ENCODE measurements around the gene PARD3B.

Gene PARD3B

GRCh38 chr2:205292665-205293295 is 747.5 kb downstream of the PARD3B start:
- no peak for DNase-seq

GRCh38 chr2:205293559-205293958 is 748.3 kb downstream of the PARD3B start:
- no peak for DNase-seq

DNA sequence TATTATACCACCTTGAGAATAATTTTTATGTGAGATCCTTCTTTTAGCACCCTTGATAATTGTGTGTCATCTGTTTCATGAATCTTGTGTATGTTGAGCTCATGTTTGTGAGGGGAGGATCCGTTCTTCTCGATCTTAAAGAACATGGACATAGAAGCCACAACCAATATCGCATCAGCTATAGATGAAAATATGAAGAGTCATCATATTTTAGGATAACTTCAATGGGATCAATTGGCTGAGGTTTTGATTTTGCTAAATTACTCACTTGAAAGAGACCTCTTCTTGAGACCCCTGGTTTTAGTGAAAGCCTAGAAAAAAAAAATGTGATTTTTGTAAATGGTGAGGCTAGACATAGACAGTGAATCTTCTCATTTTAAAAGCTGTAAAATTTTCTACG is 751.7 kb downstream of the PARD3B start:
- no peak for DNase-seq

- no peak for DNase-seq
These were observed 752.1 kb downstream of the PARD3B start for GRCh38 chr2:205297368-205297767.

GRCh38 chr2:205297846-205298245 is 752.6 kb downstream of the PARD3B start:
- no peak for DNase-seq

GRCh38 chr2:205311201-205311600 is 765.9 kb downstream of the PARD3B start:
- DNase-seq = no peak

DNA sequence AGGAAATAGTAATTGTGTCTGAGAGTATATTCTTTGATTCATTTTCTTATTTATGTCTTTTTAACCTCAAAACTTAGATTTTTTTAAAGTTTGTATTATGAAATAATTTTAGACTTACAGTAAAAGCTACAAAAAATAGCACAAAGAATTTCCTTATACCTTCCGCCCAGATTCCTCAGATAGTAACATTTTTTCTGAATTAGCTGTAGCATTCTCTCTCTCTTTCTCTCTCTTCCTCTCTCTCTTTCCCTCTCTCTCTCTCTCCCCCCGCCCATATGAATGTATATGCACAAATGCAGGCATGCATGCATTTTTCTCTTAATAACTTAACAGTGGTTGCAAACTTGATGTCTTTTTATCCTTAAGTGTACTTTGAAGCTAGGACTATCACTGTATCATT is 776.0 kb downstream of the PARD3B start:
- DNase-seq = no peak

GRCh38 chr2:205323929-205324328 is 778.7 kb downstream of the PARD3B start:
- no peak for DNase-seq

DNA sequence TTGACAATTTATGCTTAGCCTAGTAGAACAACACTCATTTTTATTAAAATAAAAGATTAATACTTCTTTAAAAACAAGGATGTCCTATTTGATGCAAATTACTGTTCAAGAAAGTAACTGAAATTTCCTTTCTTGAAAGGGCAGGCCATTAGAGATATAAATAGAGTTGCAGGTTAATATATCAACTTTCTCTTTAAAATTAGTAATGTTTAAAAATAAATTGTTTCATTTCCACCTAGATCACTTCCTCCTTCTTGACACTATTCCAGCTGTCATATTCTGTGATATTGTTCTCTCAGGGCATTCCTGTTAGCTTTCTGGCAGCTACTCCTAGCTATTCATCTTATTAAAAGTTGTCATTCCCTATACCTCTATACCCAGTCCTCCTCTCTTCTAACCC is 779.1 kb downstream of the PARD3B start:
- DNase-seq = no peak

DNA sequence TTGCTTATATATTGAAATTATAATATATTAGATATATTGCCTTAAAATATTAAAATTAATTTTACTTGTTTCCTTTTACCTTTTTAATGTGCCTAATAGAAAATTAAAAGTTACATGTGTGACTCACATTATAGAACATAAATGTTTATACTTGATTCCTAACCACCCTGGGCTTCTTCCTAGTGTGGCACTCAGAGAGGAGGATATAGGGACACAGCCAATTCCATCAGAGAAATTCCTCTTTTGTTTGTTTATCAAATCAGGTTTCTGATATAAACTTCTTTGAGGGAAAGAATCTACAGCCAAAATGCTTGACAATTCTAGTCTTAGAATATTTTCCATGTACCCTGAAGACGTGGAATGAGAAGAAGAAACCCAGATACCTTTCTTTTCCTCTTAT is 788.1 kb downstream of the PARD3B start:
- no peak for DNase-seq

- DNase-seq = no peak
These were observed 792.0 kb downstream of the PARD3B start for GRCh38 chr2:205337274-205337673.

DNA sequence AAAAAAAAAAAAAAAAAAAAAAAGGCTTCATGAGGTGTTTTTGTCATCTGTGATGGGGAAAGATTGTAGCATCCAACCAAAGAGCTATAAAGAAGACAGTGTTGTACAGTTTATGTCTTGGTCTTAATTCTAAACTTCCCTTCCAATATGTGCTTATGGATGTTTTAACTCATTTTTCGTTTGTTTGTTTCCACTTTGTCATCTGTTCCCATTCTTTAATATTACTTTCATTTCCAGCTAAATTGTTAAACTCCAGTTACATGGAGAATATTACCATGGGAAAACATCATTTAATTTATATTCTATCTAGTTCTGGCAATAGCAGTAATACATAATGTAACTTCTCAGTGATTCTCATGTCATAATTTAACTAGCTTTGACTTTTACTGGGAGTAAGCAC is 792.9 kb downstream of the PARD3B start:
- no peak for DNase-seq

- no peak for DNase-seq
These were observed 797.8 kb downstream of the PARD3B start for GRCh38 chr2:205343103-205343502.

DNA sequence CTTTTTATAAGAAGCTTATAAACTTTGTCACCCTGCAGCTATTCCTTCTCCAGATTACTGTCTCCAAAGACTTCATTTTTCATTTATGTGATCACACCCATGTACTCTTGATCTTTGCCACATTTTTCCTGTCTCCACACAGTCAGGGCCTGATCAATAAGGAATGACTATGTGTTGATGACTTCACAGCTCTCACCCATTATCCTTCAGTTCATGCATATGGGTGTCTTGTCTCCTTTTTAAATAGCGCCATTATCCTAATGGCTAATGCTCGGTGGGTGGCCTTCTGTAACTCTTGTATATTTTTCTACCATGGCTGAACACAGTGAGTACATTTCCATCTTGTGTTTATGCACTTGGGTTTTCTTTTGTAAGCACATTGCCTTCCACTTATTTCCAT is 801.4 kb downstream of the PARD3B start:
- no peak for DNase-seq

DNA sequence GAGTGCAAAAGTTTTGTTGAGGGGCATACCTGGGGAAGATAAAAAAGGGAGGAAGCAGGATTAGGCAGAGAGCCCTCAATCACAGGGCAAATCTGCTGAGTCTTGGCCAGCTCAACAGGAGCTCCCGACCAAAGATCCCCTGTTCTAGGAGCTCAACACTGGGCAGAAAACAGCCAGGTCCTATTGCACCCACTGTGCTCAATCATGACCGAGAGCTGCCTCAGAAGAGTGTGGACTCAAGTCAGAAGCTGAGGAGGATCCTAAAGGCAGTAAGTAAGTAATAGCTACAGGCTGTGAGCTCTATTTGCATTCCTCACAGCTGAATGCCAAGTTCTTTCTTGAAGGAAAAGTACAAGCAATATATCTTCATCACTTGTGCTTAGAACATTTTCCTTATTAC is 802.6 kb downstream of the PARD3B start:
- no peak for DNase-seq

DNA sequence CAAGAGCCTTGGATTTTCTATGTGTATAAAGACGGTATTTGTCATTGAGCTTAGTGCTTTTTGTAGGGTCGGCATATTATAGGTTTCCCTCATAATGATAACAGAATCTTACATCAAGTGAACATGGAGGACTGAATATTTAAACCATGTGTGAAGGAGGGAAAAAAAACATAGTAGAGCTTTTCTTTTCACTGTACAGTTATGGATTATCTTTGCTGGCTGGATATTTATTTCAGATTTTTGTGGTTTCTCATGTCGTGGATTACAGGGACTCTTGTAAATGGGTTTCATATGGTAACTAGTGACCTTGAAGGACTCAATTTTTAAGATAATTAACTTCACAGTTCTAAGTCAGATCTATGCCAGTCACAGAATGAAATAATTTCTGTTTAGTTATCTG is 806.8 kb downstream of the PARD3B start:
- no peak for DNase-seq

GRCh38 chr2:205352593-205352992 is 807.3 kb downstream of the PARD3B start:
- DNase-seq = no peak

DNA sequence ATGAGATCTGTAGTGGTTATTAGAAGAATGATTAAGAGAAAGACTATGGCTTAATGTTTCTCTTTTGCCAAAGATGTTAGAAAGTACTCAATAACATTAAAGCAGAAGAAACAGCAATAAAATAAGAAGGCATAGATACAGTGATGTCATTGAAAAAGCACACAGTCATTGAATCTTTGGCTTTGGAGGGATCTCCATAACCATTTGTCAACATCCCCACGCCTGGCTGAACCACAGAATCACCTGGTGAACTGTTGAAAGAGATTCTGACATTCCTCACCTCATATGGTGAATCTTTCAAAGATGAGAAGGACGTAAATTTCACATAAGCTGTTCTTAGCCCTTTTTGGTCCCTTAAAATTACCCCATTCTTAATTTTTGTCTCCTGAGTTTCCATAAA is 812.5 kb downstream of the PARD3B start:
- DNase-seq = no peak

- no peak for DNase-seq
These were observed 813.1 kb downstream of the PARD3B start for GRCh38 chr2:205358351-205358815.

GRCh38 chr2:205361272-205361671 is 816.0 kb downstream of the PARD3B start:
- DNase-seq = no peak

DNA sequence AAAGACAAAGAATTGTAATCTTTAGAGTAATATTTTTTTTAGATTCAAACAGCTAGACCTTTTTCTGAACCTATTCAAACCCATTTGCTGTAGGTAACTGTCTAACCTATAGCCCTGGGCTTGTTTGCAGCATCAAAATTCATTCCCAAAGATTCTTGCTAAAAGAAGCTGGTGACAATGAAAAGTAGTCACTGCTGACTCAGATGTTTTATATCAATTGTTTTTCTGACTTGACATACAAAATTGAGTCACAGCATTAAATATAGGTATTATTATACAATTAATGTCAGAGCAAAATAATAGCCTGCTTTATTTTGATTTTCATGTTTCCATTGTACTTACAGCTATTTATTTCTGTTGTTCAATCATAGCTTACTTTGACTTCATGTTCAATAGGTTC is 816.7 kb downstream of the PARD3B start:
- DNase-seq = no peak

- DNase-seq = no peak
These were observed 819.0 kb downstream of the PARD3B start for GRCh38 chr2:205364261-205364660.

- DNase-seq = no peak
These were observed 821.2 kb downstream of the PARD3B start for GRCh38 chr2:205366336-205367060.

DNA sequence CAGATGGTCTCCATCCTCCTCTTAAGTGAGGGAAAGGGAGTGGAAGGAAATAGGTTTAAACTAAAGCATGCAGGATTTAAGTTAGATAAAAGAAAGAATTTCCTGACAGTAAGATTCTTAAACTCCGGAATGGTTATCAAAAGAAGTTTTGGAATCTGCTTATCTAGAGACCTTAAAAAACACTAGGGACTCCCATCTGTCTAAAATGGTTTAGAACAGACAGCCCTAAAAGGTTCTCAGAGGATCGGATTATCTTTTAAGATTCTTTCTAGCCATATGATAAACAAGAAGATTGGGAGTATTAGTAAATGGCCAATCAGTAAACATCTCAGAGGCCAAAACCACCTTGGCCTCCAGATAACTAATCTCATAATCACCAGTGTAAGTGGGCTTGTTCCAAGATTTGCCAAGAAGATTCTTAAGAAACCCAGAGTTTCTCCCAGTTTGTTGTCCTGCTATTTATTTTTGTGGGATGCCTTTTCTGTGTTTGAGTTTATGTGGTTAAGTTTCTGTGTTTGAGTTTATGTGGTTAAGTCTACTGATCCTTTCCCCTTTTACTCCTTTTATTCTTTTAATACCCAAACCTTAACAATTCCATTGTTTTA is 822.2 kb downstream of the PARD3B start:
- no peak for DNase-seq
